GM23338 (cell line): ENCODE data around the gene CNTN1. TPM values are rescaled to one million over a fixed set of nuclear protein-coding genes. Genes with fewer than 3 reads are reported as not detected.

Experiments
- ATAC-seq: fragments of 200-7000 bp; cut with Tn5 transposase; 3 replicates; pipeline ENCODE4 v1.9.1; 2020
- DNase-seq: peaks from one replicate; pipeline ENCODE4 v3.0.0-alpha.2; 2015; ENCODE audit warnings: low spot score
- H2AFZ ChIP-seq: fragments of 200-600 bp; sonication (generic); 2 replicates; pipeline ENCODE4 v1.8.0; 2016; ENCODE audit warnings: antibody characterized with exemption, mild to moderate bottlenecking, moderate library complexity
- H3F3A ChIP-seq: fragments of 200-600 bp; sonication (generic); replicated peaks from 2 replicates; pipeline ENCODE4 v1.8.0; 2017; ENCODE audit warnings: antibody characterized with exemption, mixed run types, low read depth
- H3K27ac ChIP-seq: fragments of 200-600 bp; sonication (generic); 2 replicates; pipeline ENCODE4 v1.6.1; 2016; ENCODE audit warnings: low read depth
- H3K27me3 ChIP-seq: fragments of 200-600 bp; sonication (generic); 2 replicates; pipeline ENCODE4 v1.8.0; 2016; ENCODE audit warnings: mild to moderate bottlenecking, mixed run types, moderate library complexity; ENCODE audit not compliant: insufficient read depth
- H3K36me3 ChIP-seq: fragments of 200-600 bp; sonication (generic); 2 replicates; pipeline ENCODE4 v1.8.0; 2016; ENCODE audit warnings: mild to moderate bottlenecking; ENCODE audit not compliant: insufficient read depth
- H3K4me1 ChIP-seq: fragments of 200-600 bp; sonication (generic); 2 replicates; pipeline ENCODE4 v1.8.0; 2016; ENCODE audit warnings: mild to moderate bottlenecking, moderate library complexity; ENCODE audit not compliant: insufficient read depth
- H3K4me2 ChIP-seq: fragments of 200-600 bp; sonication (generic); 2 replicates; pipeline ENCODE4 v1.7.1; 2017; ENCODE audit warnings: mixed run types
- H3K4me3 ChIP-seq: fragments of 200-600 bp; sonication (generic); 2 replicates; pipeline ENCODE4 v1.6.1; 2016; ENCODE audit warnings: mixed run types
- H3K79me2 ChIP-seq: fragments of 200-600 bp; sonication (generic); replicated peaks from 2 replicates; pipeline ENCODE4 v1.8.0; 2017; ENCODE audit warnings: mild to moderate bottlenecking; ENCODE audit not compliant: insufficient read depth
- H3K9me2 ChIP-seq: fragments of 200-600 bp; sonication (generic); 2 replicates; pipeline ENCODE4 v1.8.0; 2017; ENCODE audit not compliant: insufficient read depth
- H4K20me1 ChIP-seq: fragments of 200-600 bp; sonication (generic); replicated peaks from 2 replicates; pipeline ENCODE4 v1.8.0; 2017; ENCODE audit warnings: mild to moderate bottlenecking; ENCODE audit not compliant: insufficient read depth
- H3K27ac Mint-ChIP-seq: 2 replicates; pipeline ENCODE4 v1.8.0; 2020; ENCODE audit warnings: inconsistent platforms, mild to moderate bottlenecking, moderate library complexity, mixed read lengths
- H3K27me3 Mint-ChIP-seq: 3 replicates; pipeline ENCODE4 v1.8.0; 2022; ENCODE audit warnings: low read depth, mild to moderate bottlenecking, moderate library complexity, mixed read lengths, inconsistent platforms; ENCODE audit not compliant: insufficient read depth, poor library complexity
- H3K36me3 Mint-ChIP-seq: 3 replicates; pipeline ENCODE4 v1.8.0; 2021; ENCODE audit warnings: low read depth, mild to moderate bottlenecking, inconsistent platforms, moderate library complexity, mixed read lengths
- H3K4me1 Mint-ChIP-seq: 3 replicates; pipeline ENCODE4 v1.8.0; 2020; ENCODE audit warnings: mild to moderate bottlenecking, inconsistent platforms, mixed read lengths
- H3K4me3 Mint-ChIP-seq: 3 replicates; pipeline ENCODE4 v1.8.0; 2021; ENCODE audit warnings: moderate library complexity, mild to moderate bottlenecking, inconsistent platforms, mixed read lengths
- H3K9me3 Mint-ChIP-seq: 3 replicates; pipeline ENCODE4 v1.8.0; 2020; ENCODE audit warnings: moderate library complexity, mild to moderate bottlenecking, inconsistent platforms, mixed read lengths
- CTCF ChIP-seq, 2 experiments: fragments of 200-600 bp in 1 of 2; sonication (generic) in 1 of 2; conservative IDR thresholded peaks; 2 replicates each; pipeline versions ENCODE4 v1.5.1 to v1.6.1; 2016 to 2017; ENCODE audit warnings: antibody characterized with exemption in 2 of 2, low read depth in 2 of 2, mild to moderate bottlenecking in 2 of 2, moderate library complexity in 1 of 2
- NANOG ChIP-seq: IDR thresholded peaks from 2 replicates; pipeline ENCODE4 v1.6.1; 2016; ENCODE audit warnings: antibody characterized with exemption, borderline replicate concordance
- POLR2AphosphoS5 ChIP-seq: IDR thresholded peaks from 2 replicates; pipeline ENCODE4 v1.6.1; 2016; ENCODE audit warnings: antibody characterized with exemption, low read depth
- ZNF114 ChIP-seq: fragments of 250-450 bp; sonication (Bioruptor Pico); IDR thresholded peaks from 2 replicates; pipeline ENCODE4 v1.5.0; 2020; ENCODE audit warnings: mild to moderate bottlenecking, moderate library complexity
- polyA plus RNA-seq: library from polyadenylated mRNA; unstranded; fragments of >200 nt; fragmentation: Nextera tagmentation; extraction: Ambion mirVana; gene quantifications from 2 replicates; pipeline ENCODE4 v1.2.1, GENCODE V29; 2016
- total RNA-seq: library from RNA; depleted of rRNA; stranded (reverse); fragments of >200 nt; shearing (Covaris generic); gene quantifications from 2 replicates; pipeline ENCODE4 v1.2.3, GENCODE V29; 2014
- TF ChIP-seq, protein P1 (sequence below): fragments of 250-450 bp; sonication (Bioruptor Pico); IDR thresholded peaks from 2 replicates; pipeline ENCODE4 v1.5.0; 2020; ENCODE audit warnings: mild to moderate bottlenecking, moderate library complexity

Gene CNTN1
- total and polyA plus RNA-seq, 2 experiments from 2014 or later: 5.0 to 27.0 TPM

DNA sequence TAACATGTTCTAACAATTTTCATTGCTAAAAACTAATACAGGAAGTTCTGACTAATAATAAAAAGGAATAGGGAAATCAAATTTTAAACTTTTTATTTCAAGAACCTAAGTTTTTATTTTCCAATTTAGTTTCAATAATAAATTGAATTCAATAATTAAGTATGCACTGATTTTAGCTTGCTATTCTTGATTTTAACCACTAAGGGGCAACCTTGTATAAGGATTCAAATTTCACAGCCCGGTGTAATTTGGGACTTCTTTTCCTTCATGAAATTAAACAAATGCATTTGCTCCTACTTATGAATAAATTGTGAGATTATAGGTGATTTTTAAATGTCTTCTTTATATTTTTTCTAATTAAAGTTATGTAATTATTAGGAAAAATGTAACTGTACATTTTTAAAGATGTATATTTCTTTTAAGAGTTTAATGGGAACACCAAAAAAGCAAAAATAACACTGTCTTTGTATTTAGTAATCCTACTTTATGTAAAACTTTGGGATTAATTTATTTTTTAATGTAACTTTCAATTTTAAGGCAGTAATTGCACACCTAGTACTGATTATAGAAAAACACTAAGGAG is 254.5 kb downstream of the CNTN1 start:
- H3K27ac ChIP-seq: no peak overlapping the region
- H3F3A ChIP-seq: no peaks in the 10 kb centered on the region
- Mint-ChIP-seq H3K27ac (no peak overlapping the region), H3K9me3 (no peaks in the 10 kb centered on the region; the same call in 2 of the 3 replicates), H3K27me3 (peaks cover 3% of the 10 kb centered on the region), H3K4me3 (no peak overlapping the region), H3K36me3 (no peaks in the 10 kb centered on the region), H3K4me1 (peaks cover 3% of the 10 kb centered on the region; the same call in 2 of the 3 replicates)
- H3K4me2 ChIP-seq: no peak overlapping the region
- H3K79me2 ChIP-seq: no peaks in the 10 kb centered on the region
- ATAC-seq (no peak), DNase-seq (peak; percentile 56)
- H2AFZ ChIP-seq: no peak overlapping the region
- H4K20me1 ChIP-seq: no peaks in the 10 kb centered on the region
- no peak for TF ChIP-seq POLR2AphosphoS5
- TF ChIP-seq CTCF (conservative IDR thresholded peaks at IDR 0.05; ENCODE audit: low read depth in 2 of 2): peak in 1 of 2 experiments; percentile 81; a peak in 3 of 4 replicates
- no peak for TF ChIP-seq ZNF114 (CRISPR knock-in tag)
- TF ChIP-seq, protein P1, sequence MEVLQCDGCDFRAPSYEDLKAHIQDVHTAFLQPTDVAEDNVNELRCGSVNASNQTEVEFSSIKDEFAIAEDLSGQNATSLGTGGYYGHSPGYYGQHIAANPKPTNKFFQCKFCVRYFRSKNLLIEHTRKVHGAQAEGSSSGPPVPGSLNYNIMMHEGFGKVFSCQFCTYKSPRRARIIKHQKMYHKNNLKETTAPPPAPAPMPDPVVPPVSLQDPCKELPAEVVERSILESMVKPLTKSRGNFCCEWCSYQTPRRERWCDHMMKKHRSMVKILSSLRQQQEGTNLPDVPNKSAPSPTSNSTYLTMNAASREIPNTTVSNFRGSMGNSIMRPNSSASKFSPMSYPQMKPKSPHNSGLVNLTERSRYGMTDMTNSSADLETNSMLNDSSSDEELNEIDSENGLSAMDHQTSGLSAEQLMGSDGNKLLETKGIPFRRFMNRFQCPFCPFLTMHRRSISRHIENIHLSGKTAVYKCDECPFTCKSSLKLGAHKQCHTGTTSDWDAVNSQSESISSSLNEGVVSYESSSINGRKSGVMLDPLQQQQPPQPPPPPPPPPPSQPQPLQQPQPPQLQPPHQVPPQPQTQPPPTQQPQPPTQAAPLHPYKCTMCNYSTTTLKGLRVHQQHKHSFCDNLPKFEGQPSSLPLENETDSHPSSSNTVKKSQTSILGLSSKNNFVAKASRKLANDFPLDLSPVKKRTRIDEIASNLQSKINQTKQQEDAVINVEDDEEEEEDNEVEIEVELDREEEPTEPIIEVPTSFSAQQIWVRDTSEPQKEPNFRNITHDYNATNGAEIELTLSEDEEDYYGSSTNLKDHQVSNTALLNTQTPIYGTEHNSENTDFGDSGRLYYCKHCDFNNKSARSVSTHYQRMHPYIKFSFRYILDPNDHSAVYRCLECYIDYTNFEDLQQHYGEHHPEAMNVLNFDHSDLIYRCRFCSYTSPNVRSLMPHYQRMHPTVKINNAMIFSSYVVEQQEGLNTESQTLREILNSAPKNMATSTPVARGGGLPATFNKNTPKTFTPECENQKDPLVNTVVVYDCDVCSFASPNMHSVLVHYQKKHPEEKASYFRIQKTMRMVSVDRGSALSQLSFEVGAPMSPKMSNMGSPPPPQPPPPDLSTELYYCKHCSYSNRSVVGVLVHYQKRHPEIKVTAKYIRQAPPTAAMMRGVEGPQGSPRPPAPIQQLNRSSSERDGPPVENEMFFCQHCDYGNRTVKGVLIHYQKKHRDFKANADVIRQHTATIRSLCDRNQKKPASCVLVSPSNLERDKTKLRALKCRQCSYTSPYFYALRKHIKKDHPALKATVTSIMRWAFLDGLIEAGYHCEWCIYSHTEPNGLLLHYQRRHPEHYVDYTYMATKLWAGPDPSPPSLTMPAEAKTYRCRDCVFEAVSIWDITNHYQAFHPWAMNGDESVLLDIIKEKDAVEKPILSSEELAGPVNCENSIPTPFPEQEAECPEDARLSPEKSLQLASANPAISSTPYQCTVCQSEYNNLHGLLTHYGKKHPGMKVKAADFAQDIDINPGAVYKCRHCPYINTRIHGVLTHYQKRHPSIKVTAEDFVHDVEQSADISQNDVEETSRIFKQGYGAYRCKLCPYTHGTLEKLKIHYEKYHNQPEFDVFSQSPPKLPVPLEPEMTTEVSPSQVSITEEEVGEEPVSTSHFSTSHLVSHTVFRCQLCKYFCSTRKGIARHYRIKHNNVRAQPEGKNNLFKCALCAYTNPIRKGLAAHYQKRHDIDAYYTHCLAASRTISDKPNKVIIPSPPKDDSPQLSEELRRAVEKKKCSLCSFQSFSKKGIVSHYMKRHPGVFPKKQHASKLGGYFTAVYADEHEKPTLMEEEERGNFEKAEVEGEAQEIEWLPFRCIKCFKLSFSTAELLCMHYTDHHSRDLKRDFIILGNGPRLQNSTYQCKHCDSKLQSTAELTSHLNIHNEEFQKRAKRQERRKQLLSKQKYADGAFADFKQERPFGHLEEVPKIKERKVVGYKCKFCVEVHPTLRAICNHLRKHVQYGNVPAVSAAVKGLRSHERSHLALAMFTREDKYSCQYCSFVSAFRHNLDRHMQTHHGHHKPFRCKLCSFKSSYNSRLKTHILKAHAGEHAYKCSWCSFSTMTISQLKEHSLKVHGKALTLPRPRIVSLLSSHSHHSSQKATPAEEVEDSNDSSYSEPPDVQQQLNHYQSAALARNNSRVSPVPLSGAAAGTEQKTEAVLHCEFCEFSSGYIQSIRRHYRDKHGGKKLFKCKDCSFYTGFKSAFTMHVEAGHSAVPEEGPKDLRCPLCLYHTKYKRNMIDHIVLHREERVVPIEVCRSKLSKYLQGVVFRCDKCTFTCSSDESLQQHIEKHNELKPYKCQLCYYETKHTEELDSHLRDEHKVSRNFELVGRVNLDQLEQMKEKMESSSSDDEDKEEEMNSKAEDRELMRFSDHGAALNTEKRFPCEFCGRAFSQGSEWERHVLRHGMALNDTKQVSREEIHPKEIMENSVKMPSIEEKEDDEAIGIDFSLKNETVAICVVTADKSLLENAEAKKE: no peak
- TF ChIP-seq NANOG: no peak
- H3K27me3 ChIP-seq: no peaks in the 10 kb centered on the region
- no peaks in the 10 kb centered on the region for H3K9me2 ChIP-seq
- no peaks in the 10 kb centered on the region for H3K4me1 ChIP-seq
- no peaks in the 10 kb centered on the region for H3K36me3 ChIP-seq
- H3K4me3 ChIP-seq: no peak overlapping the region
